GM12874 (cell line): Measurements from ENCODE around the gene CTNNA1.

Experiments used
- TF ChIP-seq, protein P1 (sequence below): IDR thresholded peaks from 2 replicates; pipeline ENCODE4 v1.5.1; 2011; ENCODE audit warnings: low read depth, mild to moderate bottlenecking, control low read depth, low read length, moderate library complexity; ENCODE audit not compliant: insufficient read depth

CTNNA1 gene

GRCh38 chr5:138844125-138844461 lies 90.9 kb downstream of the CTNNA1 start:
- TF ChIP-seq, protein P1, sequence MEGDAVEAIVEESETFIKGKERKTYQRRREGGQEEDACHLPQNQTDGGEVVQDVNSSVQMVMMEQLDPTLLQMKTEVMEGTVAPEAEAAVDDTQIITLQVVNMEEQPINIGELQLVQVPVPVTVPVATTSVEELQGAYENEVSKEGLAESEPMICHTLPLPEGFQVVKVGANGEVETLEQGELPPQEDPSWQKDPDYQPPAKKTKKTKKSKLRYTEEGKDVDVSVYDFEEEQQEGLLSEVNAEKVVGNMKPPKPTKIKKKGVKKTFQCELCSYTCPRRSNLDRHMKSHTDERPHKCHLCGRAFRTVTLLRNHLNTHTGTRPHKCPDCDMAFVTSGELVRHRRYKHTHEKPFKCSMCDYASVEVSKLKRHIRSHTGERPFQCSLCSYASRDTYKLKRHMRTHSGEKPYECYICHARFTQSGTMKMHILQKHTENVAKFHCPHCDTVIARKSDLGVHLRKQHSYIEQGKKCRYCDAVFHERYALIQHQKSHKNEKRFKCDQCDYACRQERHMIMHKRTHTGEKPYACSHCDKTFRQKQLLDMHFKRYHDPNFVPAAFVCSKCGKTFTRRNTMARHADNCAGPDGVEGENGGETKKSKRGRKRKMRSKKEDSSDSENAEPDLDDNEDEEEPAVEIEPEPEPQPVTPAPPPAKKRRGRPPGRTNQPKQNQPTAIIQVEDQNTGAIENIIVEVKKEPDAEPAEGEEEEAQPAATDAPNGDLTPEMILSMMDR = no peak

GRCh38 chr5:138844812-138845513 lies 91.7 kb downstream of the CTNNA1 start:
- TF ChIP-seq, protein P1 = no peak

DNA sequence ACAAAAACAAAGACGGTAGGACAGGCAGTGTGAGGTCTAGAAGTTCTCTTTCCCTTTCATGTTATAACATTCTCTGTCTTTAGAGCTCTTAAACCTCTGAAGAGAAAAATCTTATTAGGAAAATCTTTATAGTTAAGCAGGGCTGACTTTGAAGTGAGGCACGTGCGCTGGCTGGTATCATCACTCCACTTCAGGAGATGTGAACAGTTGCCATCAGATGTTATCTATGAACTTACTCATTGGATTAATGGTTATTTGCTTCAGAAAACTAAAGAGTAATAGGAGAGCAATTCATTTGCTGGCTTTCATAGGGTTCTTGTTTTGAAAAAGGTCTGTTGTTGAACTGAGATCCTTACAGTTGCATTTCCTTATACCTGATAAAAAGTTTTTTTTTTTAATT lies 96.2 kb downstream of the CTNNA1 start:
- TF ChIP-seq, protein P1 = no peak

- TF ChIP-seq, protein P1 = no peak
Measured at GRCh38 chr5:138849882-138850281, 96.7 kb downstream of the CTNNA1 start.

DNA sequence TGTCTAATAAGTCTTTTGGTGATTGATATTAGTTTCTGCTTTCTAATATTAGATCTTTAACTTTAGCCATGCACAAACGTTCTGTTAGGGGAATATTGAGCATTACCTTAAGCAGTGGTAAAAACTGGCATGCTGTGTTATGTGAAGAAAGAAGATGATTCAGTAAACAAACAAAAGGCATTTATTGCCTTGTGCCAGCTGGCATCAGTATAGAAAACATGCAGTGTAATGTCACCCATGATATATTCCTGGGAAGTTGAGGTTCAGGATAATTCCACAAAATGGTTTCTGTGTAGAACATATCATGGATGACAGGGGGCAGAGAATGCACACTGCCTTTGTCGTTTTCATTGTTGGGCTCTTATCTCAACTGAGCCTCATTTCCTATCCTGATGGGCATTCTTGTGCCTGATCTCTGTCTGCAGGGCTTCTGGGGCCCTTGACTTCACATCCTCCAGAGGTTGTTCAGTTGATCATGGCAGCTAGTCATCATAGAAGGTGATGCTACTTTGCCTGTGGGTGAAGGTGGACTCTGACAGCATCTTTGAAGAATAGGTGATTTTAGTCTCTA lies 97.7 kb downstream of the CTNNA1 start:
- TF ChIP-seq, protein P1 = no peak

- TF ChIP-seq, protein P1 = no peak
Measured at GRCh38 chr5:138853132-138853531, 99.9 kb downstream of the CTNNA1 start.

- TF ChIP-seq, protein P1 = no peak
Measured at GRCh38 chr5:138867011-138867410, 113.8 kb downstream of the CTNNA1 start.
